Medulla oblongata (tissue), 1 donor: ENCODE results near the gene YEATS4.

Experiments
- DNase-seq: peaks from one replicate; pipeline ENCODE4 v3.0.0-alpha.2; 2015; ENCODE audit errors: extremely low spot score

YEATS4 gene

DNA sequence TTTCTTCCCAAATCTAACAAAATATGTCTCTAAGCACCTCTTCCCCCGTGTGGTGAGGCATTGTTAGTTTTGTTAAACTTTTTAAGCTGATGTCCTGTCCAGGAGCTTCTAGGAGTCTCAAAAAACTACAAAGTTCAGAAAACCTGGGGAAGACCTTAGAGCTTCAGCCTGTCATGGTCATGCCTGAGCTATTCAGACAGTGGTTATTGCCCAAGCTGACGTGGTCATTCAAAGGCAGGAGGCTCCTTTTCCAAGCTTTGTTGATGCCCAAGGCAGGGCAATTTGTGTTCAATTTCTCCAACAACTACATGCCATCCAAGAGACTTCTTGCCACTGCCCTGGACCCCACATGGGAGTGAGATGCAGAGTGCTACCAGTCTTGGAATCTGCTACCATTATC lies 17.1 kb upstream of the YEATS4 start:
- DNase-seq, result no peak

DNA sequence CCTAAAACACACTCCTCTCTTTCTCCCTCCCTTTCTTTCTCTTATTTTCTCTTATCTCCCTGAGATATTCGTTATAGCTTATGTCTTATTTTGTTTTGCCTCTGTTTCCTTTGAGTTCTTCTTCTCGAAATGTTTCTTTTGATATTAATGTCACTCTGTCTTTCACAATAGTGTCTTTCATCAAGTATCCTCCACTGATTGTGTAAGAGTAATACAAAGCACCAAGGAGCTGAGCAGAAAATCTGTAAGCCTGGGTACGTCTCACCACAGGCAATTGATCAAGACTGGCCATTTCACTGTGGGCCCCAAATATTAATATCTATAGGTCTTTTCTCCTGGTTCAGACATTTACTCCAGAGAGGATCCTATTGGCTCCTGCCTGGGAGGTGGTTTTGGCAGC lies 16.2 kb upstream of the YEATS4 start:
- no peak for DNase-seq

DNA sequence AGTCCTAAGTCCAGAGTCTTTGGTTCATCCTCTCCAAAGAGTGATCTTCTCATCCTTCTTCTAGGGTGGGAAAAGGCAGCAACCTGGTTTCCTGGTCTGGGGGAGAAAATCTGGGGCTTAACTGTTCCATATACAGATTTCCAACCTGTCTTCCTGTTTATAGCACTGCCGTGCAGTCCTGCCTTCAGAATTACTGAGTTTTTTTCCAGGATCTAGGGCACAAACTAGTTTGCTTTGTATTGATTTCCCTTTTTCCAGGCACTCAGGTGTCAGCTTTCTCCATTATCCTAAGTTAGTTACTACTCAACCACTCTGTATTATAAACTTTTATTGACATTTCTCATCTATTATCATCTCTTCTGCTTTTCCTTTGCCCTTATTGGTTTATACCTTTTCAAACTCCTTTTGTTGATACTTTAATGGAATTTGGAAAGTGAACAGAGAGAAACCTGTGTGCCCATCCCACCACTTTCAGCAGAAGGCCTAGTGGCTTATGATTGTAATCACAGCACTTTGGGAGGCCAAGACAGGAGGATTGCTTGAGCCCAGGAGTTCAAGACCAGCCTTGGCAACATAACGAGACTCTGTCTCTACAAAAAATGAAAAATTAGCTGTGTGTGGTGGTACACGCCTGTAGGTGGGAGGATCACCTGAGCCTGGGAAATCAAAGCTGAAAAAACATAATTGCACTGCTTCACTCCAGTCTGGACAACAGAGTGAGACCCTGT lies 15.5 kb upstream of the YEATS4 start:
- DNase-seq, result no peak

DNA sequence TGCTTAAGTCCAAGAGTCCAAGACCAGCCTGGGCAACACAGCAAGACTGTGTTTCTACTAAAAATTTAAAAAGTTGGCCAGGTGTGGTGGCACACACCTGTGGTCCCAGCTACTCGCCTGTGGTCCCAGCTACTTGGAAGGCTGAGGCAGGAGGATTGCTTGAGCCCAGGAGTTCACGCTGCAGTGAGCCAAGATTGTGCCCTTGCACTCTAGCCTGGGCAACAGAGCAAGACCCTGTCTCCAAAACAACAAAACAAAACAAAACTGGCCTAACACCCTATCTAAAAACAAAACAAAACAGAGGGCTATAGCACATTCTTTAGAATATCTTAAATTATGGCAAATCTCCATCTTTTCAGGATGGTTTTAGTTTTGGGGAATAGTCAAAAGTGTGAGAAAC lies 14.5 kb upstream of the YEATS4 start:
- no peak for DNase-seq

DNA sequence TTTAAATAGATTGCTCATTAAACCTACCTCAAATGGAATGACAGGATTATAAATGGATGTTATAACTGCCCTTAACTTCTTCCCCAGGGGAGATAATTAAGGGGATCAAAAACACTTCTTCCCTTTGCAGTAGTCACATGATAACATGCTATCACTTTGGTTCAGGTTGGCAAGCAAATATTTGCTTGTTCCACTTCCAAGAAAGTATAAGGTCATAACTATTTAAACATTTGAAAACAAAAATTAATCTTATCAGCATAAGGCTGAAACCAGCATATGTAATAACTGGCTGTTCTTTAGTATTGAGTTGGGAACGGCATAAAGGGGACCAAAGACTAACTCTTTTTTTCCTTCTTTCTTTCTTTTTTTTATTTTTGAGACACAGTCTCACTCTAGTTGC lies 13.8 kb upstream of the YEATS4 start:
- no peak for DNase-seq

DNA sequence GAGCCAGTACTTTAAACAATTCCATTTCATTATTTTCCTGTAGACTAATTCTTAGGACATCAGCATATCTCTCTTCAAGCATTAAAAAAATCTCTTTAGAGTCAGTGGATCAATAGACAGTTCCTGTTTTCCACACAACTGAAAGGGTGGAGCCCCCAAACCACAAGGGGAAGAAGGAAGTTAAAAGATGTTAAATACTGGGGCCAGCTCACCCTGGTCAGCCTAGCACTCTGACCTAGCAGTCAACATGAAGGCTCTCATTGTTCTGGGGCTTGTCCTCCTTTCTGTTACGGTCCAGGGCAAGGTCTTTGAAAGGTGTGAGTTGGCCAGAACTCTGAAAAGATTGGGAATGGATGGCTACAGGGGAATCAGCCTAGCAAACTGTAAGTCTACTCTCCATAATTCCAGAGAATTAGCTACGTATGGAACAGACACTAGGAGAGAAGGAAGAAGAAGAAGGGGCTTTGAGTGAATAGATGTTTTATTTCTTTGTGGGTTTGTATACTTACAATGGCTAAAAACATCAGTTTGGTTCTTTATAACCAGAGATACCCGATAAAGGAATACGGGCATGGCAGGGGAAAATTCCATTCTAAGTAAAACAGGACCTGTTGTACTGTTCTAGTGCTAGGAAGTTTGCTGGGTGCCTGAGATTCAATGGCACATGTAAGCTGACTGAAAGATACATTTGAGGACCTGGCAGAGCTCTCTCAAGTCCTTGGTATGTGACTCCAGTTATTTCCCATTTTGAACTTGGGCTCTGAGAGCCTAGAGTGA lies 11.2 kb upstream of the YEATS4 start, which contains the start of gene LYZ:
LYZ (plus strand) TSS at position 220 of the 777 bp plus-strand sequence; CDS start at position 248, 28 bp downstream.
- peak; percentile 61 for DNase-seq

DNA sequence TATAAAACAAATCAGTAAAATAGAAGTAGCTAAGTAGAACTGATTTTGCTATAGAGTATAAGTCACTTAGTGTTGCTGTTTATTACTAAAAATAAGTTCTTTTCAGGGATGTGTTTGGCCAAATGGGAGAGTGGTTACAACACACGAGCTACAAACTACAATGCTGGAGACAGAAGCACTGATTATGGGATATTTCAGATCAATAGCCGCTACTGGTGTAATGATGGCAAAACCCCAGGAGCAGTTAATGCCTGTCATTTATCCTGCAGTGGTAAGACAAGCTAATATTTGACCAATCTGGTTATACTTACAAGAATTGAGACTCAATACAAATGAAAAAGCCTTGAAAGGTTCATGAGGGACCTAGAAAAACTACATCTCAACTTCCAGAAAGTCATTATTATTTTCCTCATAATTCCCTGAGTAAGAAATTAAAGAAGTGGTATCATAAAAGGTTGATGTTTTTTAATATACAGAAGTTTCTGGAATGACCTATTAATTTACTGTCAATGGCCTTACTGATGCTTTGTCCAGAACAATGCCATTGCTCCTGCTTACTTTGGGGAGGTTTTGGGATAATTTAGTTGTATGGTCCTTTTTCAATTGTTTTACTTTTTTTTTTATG lies 9.4 kb upstream of the YEATS4 start:
- no peak for DNase-seq

DNA sequence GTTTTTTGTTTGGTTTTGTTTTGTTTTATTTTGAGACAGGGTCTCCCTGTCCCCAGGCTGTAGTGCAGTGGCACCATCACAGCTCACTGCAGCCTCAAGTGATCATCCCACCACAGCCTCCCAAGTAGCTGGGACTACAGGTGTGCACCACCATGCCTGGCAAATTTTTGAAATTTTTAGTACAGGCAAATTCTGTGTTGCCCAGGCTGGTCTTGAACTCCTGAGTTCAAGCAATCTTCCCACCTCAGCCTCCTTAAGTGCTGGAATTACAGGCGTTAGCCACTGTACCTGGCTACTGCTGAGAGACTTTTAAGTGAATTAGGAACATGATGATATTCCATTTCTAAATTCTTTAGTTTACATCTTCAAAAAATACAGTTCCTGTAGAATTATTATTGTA lies 8.8 kb upstream of the YEATS4 start:
- no peak for DNase-seq

DNA sequence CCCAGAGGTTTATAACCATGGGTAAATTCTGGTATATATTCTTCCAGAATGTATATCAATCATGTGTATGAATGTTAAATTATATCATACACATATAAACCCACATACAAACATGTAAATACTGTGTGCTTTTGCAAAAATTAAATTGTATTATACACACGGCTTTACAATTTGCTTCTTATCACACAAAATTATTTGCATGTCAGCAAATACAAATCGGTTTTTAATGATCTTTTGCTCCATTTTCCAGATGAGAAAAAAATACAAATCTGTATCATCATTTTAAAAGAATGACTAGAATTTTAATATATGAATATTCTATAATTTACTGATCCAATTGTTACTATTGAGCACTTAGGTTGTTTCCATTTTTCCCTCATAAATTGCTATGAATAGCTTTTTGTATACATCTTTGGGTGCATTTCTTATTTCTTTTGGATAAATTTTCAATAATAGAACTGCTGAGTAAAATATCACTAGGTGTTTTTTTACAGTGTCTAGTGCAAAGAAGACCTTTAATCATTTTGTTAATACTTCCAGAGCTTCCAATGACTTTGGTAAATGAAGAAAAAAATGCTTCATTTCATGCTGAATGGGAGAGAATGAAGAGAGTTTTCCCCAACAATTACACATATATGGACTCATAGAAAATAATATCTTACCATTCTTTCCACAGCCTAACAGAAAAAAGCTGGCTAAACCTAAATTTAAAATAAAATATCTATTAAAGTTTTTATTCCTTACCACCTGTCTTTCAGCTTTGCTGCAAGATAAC lies 7.9 kb upstream of the YEATS4 start:
- DNase-seq, result no peak

DNA sequence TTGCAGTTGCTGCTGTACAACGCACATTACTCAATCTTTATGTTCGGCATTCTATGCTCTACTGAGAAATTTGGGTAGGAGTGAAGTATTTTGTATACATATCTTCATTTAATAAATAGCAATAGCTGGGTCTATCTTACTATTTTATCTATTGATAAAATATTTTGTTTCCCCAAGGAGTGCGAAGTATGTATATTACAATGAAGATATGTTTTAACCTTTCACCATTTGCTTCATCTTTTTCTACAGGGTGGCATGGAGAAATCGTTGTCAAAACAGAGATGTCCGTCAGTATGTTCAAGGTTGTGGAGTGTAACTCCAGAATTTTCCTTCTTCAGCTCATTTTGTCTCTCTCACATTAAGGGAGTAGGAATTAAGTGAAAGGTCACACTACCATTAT lies 6.6 kb upstream of the YEATS4 start:
- no peak for DNase-seq

DNA sequence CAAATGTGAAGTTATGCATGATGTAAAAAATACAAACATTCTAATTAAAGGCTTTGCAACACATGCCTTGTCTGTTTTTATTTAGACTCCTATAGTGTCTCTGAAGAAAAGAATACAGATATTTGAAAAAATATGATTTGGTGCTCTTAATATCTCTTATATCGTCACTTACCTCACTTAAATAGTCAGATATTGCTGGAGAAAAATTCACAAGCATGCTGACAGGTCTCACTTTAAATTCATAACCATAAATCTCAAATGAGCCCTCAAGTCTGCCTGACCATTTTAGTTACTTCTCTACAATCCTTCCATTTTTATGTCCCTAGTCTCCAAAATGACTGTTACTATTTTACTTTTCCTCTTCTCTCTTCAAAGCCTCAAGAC lies 5.4 kb upstream of the YEATS4 start:
- DNase-seq, result no peak

DNA sequence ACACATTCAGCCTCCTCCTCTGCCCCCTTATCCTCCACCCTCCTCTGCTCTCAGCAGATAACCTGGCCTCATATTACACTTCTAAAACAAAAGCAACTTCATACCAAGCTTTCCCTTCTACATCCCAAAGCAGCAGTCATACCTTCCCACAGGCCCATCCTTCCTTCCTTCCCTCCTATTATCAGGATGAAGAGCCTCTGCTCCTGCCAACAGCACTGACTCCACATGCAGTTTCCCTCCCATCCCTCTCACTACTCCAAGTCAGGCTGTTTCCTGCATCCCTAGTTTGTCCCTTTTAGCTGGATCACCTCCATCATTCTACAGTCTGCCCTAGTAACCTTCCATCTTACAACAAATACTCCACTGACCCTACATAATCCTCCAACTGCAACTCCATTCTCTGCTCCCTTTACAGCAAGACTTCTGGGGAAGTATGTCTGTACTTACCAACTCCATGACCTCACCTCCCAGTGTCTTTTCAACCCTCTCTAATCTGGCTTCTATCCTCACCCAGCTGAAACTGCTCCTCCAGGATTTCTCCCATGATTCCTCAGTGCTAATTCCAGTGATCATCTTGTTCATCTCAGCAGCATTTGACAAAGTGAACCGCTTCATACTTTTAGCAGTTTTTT lies 4.9 kb upstream of the YEATS4 start:
- no peak for DNase-seq

DNA sequence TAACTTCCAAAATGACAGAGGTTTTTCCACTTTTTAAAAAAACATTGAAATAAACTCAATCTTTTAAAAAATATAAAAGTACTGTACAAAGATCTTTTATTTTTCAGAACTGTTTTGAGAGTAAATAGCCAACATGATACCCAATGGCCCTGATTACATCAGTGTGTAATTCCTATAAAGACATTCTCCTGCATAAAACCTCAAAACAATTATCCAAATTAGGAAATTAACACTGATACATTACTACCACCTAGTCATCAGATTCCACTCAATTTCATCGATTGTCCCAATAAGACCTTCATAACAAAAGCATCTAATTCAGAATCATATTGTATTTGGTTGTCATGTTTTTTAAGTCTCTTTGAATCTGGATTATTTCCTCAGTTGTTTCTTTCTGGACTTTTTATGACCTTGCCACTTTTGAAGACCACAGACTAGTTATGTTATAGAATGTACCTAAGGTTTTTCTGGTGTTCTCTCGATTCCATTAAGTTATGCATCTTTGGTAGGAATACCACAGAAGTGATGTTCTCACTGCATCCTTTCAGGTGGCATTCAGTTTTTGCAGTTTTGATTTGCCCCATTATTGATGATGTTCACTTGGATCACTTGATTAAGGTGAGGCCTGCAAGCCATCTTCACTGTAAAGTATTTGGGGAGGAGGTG lies 4.0 kb upstream of the YEATS4 start:
- DNase-seq, result no peak

DNA sequence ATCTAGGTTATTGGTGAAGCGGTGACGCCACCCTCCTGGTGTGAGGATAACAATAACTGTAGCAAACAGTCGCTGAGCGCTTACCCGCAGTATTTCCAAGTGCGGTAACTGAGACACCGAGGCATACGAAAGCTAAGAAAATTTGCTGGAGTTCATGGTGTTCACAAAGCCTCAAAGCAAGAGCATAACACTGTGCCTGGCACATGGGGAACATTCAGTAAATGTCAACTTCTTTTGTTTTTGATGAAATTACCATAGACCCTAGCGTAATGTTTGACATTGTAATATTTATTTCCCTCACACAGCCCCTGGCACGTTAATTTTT lies 767 bp downstream of the YEATS4 start:
- DNase-seq, result no peak

DNA sequence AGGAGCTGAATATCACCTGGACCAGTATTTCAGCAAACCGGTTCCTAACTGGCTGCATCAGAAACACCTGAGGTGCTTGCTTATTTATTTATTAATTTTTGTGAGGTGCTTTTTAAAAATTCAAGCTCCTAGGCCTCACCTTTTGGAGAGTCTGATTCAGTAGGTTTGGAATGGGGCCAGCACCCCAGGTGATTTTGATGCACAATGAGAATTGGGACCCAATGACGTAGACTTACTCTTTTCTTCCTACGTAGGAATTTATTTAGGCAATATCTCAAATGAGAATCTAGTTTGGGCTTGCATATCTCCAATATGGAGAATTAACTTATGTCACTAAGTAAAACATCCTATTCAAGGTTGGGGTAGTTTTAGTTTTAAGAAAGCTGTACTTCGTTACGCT lies 7.3 kb downstream of the YEATS4 start:
- no peak for DNase-seq

DNA sequence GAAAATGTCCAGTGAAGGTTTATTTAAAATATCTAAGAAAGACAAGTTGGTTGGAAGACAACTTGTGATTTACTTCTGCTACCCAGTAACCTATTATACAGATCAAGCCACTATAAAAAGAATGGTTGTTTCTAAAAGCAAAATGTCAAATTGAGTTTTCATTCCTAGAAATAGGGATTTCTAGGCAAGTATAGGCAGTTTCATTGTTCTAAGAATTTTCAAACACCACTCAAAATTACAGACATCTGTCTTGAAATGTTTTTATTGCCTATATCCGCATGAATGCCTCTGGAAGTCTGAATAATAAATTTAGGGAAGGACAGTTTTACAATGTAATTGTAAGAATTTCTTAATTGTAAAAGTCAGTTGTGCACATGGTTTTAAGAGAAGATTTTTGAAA lies 8.6 kb downstream of the YEATS4 start:
- DNase-seq, result no peak

DNA sequence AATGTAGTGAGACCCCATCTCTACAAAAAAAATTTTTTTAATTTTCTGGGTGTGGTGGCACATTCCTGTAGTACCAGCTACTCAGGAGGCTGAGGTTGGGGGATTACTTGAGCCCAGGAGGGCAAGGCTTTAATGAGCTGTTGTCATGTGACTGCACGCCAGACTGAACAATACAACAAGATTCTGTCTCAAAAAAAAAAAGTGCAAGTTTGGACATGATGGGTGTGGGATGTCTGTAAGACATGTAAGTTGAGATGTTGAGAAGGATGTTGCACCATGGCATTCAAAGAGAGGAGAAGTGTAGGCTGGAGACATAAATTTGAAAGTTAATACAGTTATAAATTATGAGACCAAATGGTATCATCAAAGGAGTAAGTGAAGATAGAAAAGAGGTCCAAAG lies 23.5 kb downstream of the YEATS4 start:
- DNase-seq, result no peak

DNA sequence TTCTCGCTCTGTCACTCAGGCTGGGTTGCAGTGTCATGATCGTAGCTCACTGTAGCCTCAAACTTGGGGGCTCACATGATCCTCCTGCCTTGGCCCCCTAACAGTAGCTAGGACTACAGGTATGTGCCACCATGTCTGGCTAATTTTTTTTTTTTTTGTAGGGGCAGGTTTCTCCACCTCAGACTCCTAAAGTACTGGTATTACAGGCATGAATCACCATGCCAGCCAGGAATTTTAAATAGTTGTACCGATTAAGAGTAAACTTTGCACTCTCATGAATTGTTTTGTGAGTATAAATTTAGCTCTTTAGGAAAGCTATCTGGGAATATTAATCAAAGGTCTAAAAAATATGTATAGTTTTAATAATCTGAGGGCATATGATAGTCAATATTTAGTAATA lies 25.5 kb downstream of the YEATS4 start:
- no peak for DNase-seq

DNA sequence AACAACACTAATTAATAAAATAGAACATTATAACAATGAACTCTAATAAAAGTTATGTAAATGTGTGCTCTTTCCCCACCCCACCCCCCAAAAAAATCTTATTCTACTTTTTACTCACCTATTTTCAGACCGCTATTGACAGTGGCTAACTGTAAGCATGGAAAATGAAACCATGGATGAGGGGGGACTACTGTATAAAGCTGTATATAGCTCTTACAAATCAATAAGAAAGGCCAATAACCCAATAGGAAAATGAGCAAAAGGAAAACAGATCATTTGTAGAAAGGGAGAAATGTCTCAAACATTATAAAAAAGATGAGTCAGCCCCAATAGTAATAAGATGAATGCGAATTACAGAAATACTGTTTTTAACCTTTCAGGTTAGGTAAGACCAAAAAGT lies 27.4 kb downstream of the YEATS4 start:
- no peak for DNase-seq

DNA sequence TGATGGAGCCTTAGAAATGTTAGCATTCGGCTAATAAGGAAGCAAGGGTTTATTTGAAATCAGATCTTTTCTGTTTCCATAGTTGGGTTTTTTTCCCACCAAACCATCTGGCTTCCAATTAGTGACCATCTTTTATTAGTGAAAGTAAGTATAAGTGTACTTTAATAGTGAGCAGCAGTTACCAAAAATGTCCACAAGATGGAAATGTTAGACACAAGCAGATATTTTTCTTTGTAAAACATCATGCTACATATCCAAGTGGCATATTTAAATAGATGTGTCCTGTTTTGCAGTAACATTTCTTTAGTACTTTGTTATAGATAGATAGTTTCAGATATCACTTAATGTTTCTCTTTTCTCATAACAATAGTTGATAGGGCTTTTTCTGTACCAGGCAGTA lies 28.8 kb downstream of the YEATS4 start:
- peak; percentile 52 for DNase-seq

DNA sequence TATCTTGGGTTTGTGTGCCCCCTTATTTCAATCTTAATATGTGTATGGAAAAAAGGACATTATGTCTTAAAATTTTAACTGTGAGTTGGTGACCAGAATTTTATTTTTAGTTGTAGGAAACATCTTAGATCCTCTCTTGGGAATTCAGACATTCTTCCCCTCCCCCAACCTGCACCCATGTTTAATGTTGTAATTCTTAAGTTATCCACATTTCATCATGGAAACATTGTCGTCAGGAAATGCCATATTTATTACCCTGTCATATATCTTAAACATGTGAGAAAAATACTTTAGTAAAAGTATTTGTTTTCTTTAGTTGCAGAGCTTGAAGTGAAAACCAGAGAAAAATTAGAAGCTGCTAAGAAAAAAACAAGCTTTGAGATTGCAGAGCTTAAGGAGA lies 30.3 kb downstream of the YEATS4 start:
- no peak for DNase-seq
